ENCODE measurements around the gene SIAE. TPM values are rescaled to one million over a fixed set of nuclear protein-coding genes. Genes with fewer than 3 reads are reported as not detected.
A peak's percentile ranks its signal among the peaks of the same experiment; 100 is the strongest.

SIAE gene
- total RNA-seq, 1 experiment from 2014 or later = 5.6 TPM

- H3K56ac ChIP-seq (ENCODE audit: insufficient read length, low read depth, low read length) = no peak within 1 kb of the TSS
- no peak within 1 kb of the TSS for H4K8ac ChIP-seq (replicated peaks; ENCODE audit: insufficient read length, low read depth, low read length)
- peak within 1 kb of the TSS; percentile 67; the same call in 1 of the 2 replicates for H3K14ac ChIP-seq (ENCODE audit: insufficient read depth, low read length)
- H3K27me3 ChIP-seq (ENCODE audit: insufficient read depth, low read length) = no peaks in the 10 kb centered on the region
- H3K9ac ChIP-seq (ENCODE audit: extremely low read depth, insufficient read length, low read length) = peak within 1 kb of the TSS; percentile 73
- H3K18ac ChIP-seq (ENCODE audit: insufficient read length, low read depth, low read length) = no peak within 1 kb of the TSS
- no peak within 1 kb of the TSS for H3K27ac ChIP-seq (ENCODE audit: insufficient read length, low read depth, low read length)
- H3K23me2 ChIP-seq (ENCODE audit: insufficient read length, low read depth, low read length, poor library complexity, severe bottlenecking) = peaks cover 3% of the 10 kb centered on the region
- peak; percentile 94 for DNase-seq
- no peaks in the 10 kb centered on the region for H3K9me3 ChIP-seq (ENCODE audit: control insufficient read depth, low read depth, low read length)
- Mint-ChIP-seq H3K4me3 (peak within 1 kb of the TSS; percentile 90 to 95), H3K9me3 (no peaks in the 10 kb centered on the region), H3K27ac (peak within 1 kb of the TSS; percentile 84 to 93 (median 93); a peak in 6 of 7 replicates), H3K4me1 (peaks cover 14 to 15% of the 10 kb centered on the region in 2 experiments), H3K27me3 (ENCODE audit: low read depth) (peaks cover 20% of the 10 kb centered on the region), H3K36me3 (ENCODE audit: insufficient read depth in 1 of 3, low read depth in 3 of 3) (peaks cover 10 to 28% (median 26%) of the 10 kb centered on the region in 3 experiments; a peak in 5 of 7 replicates)
- no peak within 1 kb of the TSS for H2AFZ ChIP-seq (ENCODE audit: low read length)
- H2BK5ac ChIP-seq (ENCODE audit: insufficient read length, low read length) = no peak within 1 kb of the TSS
- H3K23ac ChIP-seq (ENCODE audit: insufficient read length, low read depth, low read length) = no peak within 1 kb of the TSS
- H3T11ph ChIP-seq (ENCODE audit: low read length) = no peak within 1 kb of the TSS
- H2BK120ac ChIP-seq (ENCODE audit: low read depth, low read length, poor library complexity, severe bottlenecking) = no peak within 1 kb of the TSS
- no peak within 1 kb of the TSS for H2BK12ac ChIP-seq (ENCODE audit: insufficient read length, low read depth, low read length)
- no peaks in the 10 kb centered on the region for H4K20me1 ChIP-seq (ENCODE audit: control insufficient read depth, insufficient read depth, insufficient read length)
- H2BK15ac ChIP-seq (ENCODE audit: low read depth, low read length) = no peak within 1 kb of the TSS
- no peak within 1 kb of the TSS for H4K5ac ChIP-seq (ENCODE audit: insufficient read length, low read depth, low read length)
- H3K4ac ChIP-seq (ENCODE audit: low read depth, low read length) = no peak within 1 kb of the TSS
- no peak for TF ChIP-seq CTCF (conservative IDR thresholded peaks at IDR 0.05)
- H4K91ac ChIP-seq (ENCODE audit: insufficient read length, low read depth, low read length) = no peak within 1 kb of the TSS
- no peak within 1 kb of the TSS for H2AK5ac ChIP-seq (ENCODE audit: insufficient read length, low read length)
- no peaks in the 10 kb centered on the region for H3K4me1 ChIP-seq (ENCODE audit: insufficient read depth, low read length)
- no CpG with 5 or more reads among the region's 57 CpGs for WGBS (ENCODE audit: extremely low coverage, insufficient read length, low lambda C conversion rate)
- H3K79me1 ChIP-seq (ENCODE audit: insufficient read depth, low read depth, low read length, poor library complexity, severe bottlenecking) = peaks cover 3% of the 10 kb centered on the region
- H3K79me2 ChIP-seq (ENCODE audit: insufficient read depth, low read length) = no peaks in the 10 kb centered on the region; the same call in 1 of the 2 replicates
- no peak within 1 kb of the TSS for H2BK20ac ChIP-seq (ENCODE audit: low read depth, low read length, poor library complexity, severe bottlenecking)
- peak within 1 kb of the TSS; percentile 96 for H3K4me2 ChIP-seq (ENCODE audit: insufficient read depth, insufficient read length, low read length)
These were observed 50.7 kb downstream of the SIAE start, which contains the start of gene TBRG1 for GRCh38 chr11:124622531-124623451. TSS of gene TBRG1 (plus strand) at chr11:124622864. CDS start at chr11:124623084, 220 bp downstream.
